Muscle of back (tissue), 13 donors: ENCODE measurements around the gene SAMM50. TPM values are rescaled to one million over a fixed set of nuclear protein-coding genes. Genes with fewer than 3 reads are reported as not detected.

ENCODE experiments used
- DNase-seq, 3 donors: peaks; one replicate each; pipeline versions ENCODE4 v3.0.0 to v3.0.0-alpha.2; 2013
- long read RNA-seq, 9 donors: transcript quantifications; one replicate each; lab custom pipeline, GENCODE V29; 2026
- polyA plus RNA-seq, 10 donors: library from polyadenylated mRNA; unstranded; fragments of 120-200 nt; gene quantifications; one replicate each; pipeline ENCODE4 v1.2.1, GENCODE V29; 2013; ENCODE audit not compliant: insufficient read length in 10 of 10

SAMM50 gene
- polyA plus RNA-seq, result 10 to 100 TPM; 44.7 to 56.9 (median 53.1) TPM
- long read RNA-seq, donor 1, transcript SAMM50-201 (15 exons, 1,717 nt), result major isoform, 13 of 20 reads
- long read RNA-seq, donor 1, partial matches to known transcripts, result 6 of 20 reads
- long read RNA-seq, donor 1, other reads (novel, unspliced or antisense), result 0 of 20 reads
- long read RNA-seq, donor 2, transcript SAMM50-201 (15 exons, 1,717 nt), result major isoform, 17 of 29 reads
- long read RNA-seq, donor 2, partial matches to known transcripts, result 11 of 29 reads
- long read RNA-seq, donor 2, other reads (novel, unspliced or antisense), result 0 of 29 reads
- long read RNA-seq, donor 3, result 0 reads
- long read RNA-seq, donor 4, transcript SAMM50-201 (15 exons, 1,717 nt), result major isoform, 11 of 12 reads
- long read RNA-seq, donor 4, partial matches to known transcripts, result 0 of 12 reads
- long read RNA-seq, donor 4, other reads (novel, unspliced or antisense), result 0 of 12 reads
- long read RNA-seq, donor 5, transcript SAMM50-201 (15 exons, 1,717 nt), result major isoform, 21 of 33 reads
- long read RNA-seq, donor 5, partial matches to known transcripts, result 10 of 33 reads
- long read RNA-seq, donor 5, other reads (novel, unspliced or antisense), result 0 of 33 reads
- long read RNA-seq, donor 6, transcript SAMM50-201 (15 exons, 1,717 nt), result major isoform, 13 of 21 reads
- long read RNA-seq, donor 6, partial matches to known transcripts, result 5 of 21 reads
- long read RNA-seq, donor 6, other reads (novel, unspliced or antisense), result 0 of 21 reads
- long read RNA-seq, donor 7, transcript SAMM50-201 (15 exons, 1,717 nt), result major isoform, 12 of 14 reads
- long read RNA-seq, donor 7, partial matches to known transcripts, result 0 of 14 reads
- long read RNA-seq, donor 7, other reads (novel, unspliced or antisense), result 0 of 14 reads
- long read RNA-seq, donor 8, transcript SAMM50-201 (15 exons, 1,717 nt), result major isoform, 12 of 14 reads
- long read RNA-seq, donor 8, partial matches to known transcripts, result 0 of 14 reads
- long read RNA-seq, donor 8, other reads (novel, unspliced or antisense), result 0 of 14 reads
- long read RNA-seq, donor 9, transcript SAMM50-201 (15 exons, 1,717 nt), result major isoform, 6 of 6 reads
- long read RNA-seq, donor 9, partial matches to known transcripts, result 0 of 6 reads
- long read RNA-seq, donor 9, other reads (novel, unspliced or antisense), result 0 of 6 reads

GRCh38 chr22:43955040-43955882, at the start of gene SAMM50:
Gene SAMM50 (plus strand): TSS chr22:43955442. CDS start chr22:43955578, 136 bp downstream.
- DNase-seq, result peak; percentile 91 to 97 (median 95)

DNA sequence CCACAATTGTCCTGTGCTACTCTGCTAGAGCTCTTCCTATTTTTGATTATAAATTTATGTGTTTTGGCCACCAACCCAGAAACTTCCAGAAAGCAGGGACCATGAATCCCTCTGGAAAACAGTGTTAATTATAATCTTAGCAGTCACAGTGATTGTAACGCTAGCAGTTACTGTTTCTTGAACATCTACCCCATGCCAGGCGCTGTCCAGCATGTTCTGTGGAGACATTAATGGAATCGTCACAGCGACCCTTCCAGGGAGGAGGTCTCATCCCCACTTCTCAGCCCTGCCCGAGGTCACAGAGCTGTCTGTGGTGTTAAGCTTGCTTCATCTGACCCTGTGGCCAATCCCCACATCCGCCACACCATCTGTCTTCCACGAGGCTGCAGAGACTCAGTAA, 49.6 kb upstream of the SAMM50 start:
- DNase-seq, result no peak

- no peak for DNase-seq
These were observed 45.5 kb upstream of the SAMM50 start for GRCh38 chr22:43909708-43910107.

- DNase-seq, result no peak
These were observed 45.0 kb upstream of the SAMM50 start for GRCh38 chr22:43910178-43910695.

- DNase-seq, result no peak
These were observed 43.9 kb upstream of the SAMM50 start for GRCh38 chr22:43911351-43911750.

DNA sequence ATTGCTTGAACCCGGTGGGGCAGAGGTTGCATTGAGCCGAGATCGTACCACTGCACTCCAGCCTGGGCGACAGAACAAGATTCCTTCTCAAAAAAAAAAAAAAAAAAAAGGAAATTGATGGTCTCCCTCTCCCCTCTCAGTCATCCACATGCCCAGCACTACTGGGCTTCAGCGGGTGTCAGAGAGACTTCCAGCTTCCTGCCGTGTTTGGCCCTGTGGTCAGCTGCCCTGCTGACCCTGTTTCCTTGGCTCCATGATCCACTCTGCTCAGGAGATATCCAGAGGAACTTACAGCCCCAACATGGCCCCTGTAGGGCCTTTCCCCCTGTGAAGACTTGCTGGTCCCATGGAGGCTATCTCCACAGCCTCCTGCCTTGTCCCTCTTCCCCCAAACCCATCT, 37.7 kb upstream of the SAMM50 start:
- DNase-seq, result no peak

DNA sequence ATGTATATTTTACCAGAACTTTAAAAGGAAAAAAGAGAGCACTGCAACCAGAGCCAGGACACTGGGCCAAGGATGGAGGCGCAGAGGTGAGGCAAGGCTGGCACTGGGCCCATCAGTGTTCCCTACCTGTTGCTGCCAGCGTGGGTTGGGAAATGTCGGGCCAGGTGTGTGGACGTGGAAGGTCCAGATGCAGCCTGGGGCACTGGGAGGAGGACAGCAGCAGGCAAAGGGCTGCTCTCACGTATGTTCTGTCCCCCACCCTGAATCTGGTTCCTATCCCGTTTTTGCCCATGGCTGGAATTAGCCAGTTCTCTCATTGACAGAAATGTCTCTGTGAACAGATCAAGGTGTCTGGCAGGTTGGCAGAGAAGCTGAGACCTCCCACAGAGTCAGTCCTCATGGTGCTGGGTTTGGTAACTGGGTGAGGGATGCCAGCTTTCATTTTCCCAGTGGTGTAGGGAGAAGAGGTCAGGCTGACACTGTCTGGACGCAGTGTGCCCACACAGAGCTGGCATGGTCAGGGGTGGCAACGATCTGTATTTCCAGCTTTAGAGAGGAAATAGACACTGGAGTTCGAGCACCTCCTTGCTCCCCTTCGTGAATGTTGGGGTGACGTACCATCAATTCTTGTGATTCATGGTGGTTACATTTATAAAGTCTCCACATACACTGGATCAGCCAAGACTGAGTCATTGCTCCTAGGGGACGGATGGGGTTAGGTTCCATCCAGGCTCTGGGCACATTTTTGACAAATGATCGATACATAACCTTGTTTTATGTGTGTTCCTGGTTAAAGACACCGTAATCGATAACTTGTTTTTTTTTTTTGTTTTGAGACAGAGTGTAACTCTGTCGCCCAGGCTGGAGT, 35.9 kb upstream of the SAMM50 start:
- no peak for DNase-seq

GRCh38 chr22:43921370-43921769, 33.9 kb upstream of the SAMM50 start:
- peak in 2 of 3 donors; percentile 24 to 27 for DNase-seq

DNA sequence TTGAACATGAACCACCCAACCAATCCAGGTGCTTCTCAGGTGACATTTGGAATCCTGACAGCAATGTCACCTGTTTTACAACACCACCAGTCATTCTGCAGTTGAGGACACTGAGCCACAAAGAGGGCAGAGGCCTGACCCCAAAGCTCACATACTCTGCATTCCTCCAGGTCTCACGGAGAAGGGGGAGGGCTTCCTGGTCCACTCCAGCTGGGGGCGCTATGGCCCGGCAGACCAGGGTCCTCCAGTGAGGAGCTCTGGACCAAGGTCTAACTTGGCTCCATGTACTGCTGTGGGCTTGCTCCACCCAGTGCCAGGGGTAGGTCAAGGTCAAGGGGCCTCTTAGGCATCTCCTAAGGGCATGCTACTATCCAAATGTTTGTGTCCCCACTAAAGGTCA, 33.1 kb upstream of the SAMM50 start:
- no peak for DNase-seq

- no peak for DNase-seq
These were observed 32.1 kb upstream of the SAMM50 start for GRCh38 chr22:43923191-43923590.

- peak; percentile 85 to 96 (median 89) for DNase-seq
These were observed 31.4 kb upstream of the SAMM50 start, which contains the start of gene PNPLA3 for GRCh38 chr22:43923631-43924464. Gene PNPLA3 (plus strand): TSS chr22:43923805. CDS start chr22:43923912, 107 bp downstream.

DNA sequence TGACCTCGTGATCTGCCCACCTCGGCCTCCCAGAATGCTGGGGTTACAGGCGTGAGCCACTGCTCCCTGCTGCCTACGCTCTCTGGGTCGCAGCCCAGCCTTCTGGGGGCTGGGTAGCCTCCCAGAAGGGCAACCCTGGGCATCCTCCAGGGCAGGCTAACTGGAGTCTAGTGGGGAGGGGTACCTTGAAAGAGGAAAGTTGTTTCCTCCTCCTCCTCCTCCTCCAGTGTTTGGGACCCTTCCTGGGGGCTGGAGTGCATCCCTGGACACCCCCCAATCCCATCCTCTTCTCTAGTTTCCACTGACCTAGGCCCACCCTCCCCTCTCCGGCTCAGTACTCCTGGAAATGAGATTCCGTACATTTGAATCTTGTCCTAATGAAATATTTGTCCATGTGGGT, 30.4 kb upstream of the SAMM50 start:
- no peak for DNase-seq

DNA sequence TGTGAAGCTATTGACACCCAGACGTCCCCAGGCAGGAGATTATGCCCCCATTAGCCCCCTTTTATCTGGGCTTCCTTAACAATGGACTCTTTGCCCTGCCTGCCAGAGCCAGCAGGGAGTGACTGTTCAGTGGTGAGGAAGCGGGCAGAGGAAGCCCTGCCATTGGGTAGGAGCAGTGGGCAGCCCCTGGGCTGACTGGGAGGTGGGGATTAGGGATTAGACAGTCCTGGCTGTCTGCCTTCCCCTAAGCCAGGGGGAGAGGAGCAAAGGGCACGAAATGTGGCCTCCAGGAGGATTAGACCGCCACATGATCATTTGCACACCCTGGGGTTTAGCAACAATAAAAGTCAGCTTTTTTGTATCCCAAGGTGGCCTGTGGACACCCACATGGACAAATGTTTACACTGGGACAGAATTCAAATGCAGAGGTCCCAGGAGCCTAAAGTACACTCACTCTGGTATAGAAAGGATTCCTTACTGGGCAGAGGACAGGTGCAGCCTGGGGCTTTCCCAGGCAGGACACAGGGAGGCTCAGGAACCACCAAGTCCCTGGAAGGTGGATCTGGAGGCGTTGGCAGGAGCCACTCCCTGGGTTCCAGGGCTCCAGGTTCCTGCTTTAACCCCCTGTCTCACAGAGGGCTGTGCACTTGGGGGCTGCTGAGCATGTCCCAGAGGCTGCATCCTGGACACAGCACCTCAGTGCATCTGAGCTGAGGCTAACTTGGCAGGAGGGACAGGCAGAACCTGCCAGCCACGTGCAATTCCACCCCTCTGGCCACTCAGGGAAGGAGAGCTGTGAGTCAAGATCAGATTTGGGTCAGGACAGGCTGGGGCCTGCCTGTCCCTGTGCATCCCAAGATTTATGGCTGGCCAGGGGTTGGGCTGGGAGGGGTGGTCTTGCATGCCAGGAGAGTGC, 29.6 kb upstream of the SAMM50 start:
- DNase-seq, result no peak

DNA sequence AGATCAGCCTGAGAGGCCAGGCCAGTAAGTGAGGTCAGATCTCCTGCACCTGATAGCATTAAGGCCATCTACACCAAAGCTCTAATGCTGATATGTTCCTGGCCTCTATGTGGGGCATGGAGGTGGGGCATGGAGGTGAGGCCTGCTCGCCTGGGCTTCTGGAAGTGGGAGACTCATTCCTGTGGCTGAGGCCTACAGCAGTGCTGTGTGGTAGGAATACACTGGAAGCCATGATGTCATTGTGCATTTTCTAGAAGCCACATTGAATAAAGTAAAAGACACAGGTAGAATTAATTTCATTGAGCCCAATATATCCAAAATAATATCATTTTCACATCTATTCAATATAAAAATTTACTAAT, 28.9 kb upstream of the SAMM50 start:
- DNase-seq, result no peak

GRCh38 chr22:43928468-43928867, 26.8 kb upstream of the SAMM50 start:
- DNase-seq, result no peak

DNA sequence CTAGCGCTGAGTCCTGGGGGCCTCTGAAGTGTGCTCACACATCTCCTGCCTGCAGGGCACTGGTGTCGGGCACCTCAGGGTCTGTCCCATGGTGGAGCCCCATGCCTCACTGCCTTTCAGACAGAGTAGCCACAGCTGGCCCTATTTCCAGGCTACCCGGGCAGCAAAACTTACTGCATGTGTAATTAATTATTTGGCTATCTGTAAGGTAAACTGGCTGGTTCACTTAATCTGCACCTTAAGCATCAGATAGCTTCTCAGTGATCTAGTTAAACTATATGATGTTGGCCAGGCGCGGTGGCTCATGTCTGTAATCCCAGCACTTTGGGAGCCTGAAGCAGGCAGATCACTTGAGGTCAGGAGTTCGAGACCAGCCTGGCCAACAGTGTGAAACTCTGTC, 26.3 kb upstream of the SAMM50 start:
- no peak for DNase-seq

DNA sequence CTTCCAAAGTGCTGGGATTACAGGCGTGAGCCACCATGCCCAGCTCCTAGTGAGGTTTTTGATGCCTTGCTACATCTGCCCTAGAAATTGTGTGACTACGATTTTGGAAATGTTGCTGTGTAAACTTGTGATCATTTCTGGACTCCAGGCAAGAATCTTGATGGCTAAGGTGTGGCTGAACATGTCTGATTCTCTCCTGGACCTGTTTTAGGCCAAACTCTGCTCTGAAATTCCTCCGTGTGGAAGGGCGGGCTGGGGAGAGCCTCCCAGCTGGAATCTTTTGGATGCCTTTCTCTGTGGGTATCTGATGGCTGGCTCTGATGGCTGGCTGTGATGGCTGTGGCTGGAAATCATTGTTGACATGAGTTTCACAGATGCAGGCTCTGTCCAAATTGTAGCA, 23.5 kb upstream of the SAMM50 start:
- DNase-seq, result no peak

GRCh38 chr22:43941449-43941848, 13.8 kb upstream of the SAMM50 start:
- DNase-seq, result no peak
